ENCODE measurements around the gene CPN2.

The CPN2 gene

GRCh38 chr3:194293546-194294198 is 57.5 kb downstream of the CPN2 start:
- TF ChIP-seq CTCF (IDR thresholded peaks at IDR 0.05): no peak

GRCh38 chr3:194292331-194292730 is 58.8 kb downstream of the CPN2 start:
- H3K36me3 ChIP-seq (ENCODE audit: control insufficient read depth, insufficient read depth, low read length): no peaks in the 10 kb centered on the region
- no peaks in the 10 kb centered on the region for H3K79me2 ChIP-seq
- no peaks in the 10 kb centered on the region for H3K27me3 ChIP-seq (ENCODE audit: control insufficient read depth, insufficient read depth, low read length)
- H3K4me2 ChIP-seq (ENCODE audit: low read length): no peak overlapping the region
- no peaks in the 10 kb centered on the region for H3K9me3 ChIP-seq (ENCODE audit: control insufficient read depth, low read length)
- TF ChIP-seq CTCF (IDR thresholded peaks at IDR 0.05): no peak
- H3K9ac ChIP-seq: no peak overlapping the region
- H2AFZ ChIP-seq: no peak overlapping the region
- no peaks in the 10 kb centered on the region for H3K4me1 ChIP-seq
- no peak overlapping the region for H3K27ac ChIP-seq
- H3K4me3 ChIP-seq (ENCODE audit: low read depth, low read length): no peak overlapping the region

More at GRCh38 chr3:194293546-194294198, 57.5 kb downstream of the CPN2 start:
- Histone ChIP-seq H3K9me3 (ENCODE audit: control insufficient read depth, low read length) (no peaks in the 10 kb centered on the region), H3K27ac (no peak overlapping the region), H3K4me1 (no peaks in the 10 kb centered on the region), H3K36me3 (ENCODE audit: control insufficient read depth, insufficient read depth, low read length) (no peaks in the 10 kb centered on the region), H2AFZ (no peak overlapping the region), H3K79me2 (no peaks in the 10 kb centered on the region), H3K9ac (no peak overlapping the region), H3K27me3 (ENCODE audit: control insufficient read depth, insufficient read depth, low read length) (no peaks in the 10 kb centered on the region), H3K4me2 (ENCODE audit: low read length) (no peak overlapping the region), H3K4me3 (ENCODE audit: low read depth, low read length) (no peak overlapping the region)

All from parathyroid adenoma (tissue), 2 donors.